ENCODE data around the gene FAM163A. TPM values are rescaled to one million over a fixed set of nuclear protein-coding genes. Genes with fewer than 3 reads are reported as not detected.

The FAM163A gene
- total and polyA plus RNA-seq, 8 donors, result 0.15 to 0.61 (median 0.25) TPM; not detected in 4

DNA sequence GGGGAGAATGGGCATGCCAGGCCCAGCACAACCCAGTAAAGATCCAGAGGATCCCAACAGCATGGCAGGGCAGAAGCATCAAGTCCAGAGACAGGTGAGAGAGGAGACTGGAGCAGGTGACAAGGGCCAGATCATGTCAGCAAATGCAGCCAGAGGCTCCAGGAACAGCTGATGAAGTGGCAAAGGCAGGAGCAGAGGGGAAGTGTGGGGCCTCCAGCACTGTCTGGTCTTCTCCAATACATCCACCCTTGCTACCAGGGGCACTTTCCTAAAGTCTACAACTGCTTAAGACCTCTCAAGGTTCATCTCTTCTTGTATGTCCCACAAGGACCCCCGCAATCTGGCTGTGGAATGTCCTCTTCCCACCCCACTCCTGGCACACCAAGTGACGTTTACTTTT is 17.4 kb downstream of the FAM163A start:
- H3K4me3 ChIP-seq, result no peak overlapping the region
- WGBS, 5 donors, result 60 to 78% (median 72%) methylated on average over 2 of the region's 2 CpGs
- no peaks in the 10 kb centered on the region for H3K27me3 ChIP-seq
- no peak overlapping the region for H3K27ac ChIP-seq
- intact Hi-C loops (cut with DNase I; ENCODE audit: low total_unique reads), result no loop called here
- TF ChIP-seq, protein P1, sequence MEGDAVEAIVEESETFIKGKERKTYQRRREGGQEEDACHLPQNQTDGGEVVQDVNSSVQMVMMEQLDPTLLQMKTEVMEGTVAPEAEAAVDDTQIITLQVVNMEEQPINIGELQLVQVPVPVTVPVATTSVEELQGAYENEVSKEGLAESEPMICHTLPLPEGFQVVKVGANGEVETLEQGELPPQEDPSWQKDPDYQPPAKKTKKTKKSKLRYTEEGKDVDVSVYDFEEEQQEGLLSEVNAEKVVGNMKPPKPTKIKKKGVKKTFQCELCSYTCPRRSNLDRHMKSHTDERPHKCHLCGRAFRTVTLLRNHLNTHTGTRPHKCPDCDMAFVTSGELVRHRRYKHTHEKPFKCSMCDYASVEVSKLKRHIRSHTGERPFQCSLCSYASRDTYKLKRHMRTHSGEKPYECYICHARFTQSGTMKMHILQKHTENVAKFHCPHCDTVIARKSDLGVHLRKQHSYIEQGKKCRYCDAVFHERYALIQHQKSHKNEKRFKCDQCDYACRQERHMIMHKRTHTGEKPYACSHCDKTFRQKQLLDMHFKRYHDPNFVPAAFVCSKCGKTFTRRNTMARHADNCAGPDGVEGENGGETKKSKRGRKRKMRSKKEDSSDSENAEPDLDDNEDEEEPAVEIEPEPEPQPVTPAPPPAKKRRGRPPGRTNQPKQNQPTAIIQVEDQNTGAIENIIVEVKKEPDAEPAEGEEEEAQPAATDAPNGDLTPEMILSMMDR (IDR thresholded peaks at IDR 0.05), result no peak
- no peaks in the 10 kb centered on the region for H3K9me3 ChIP-seq
- peaks cover 0 to 3% (median 0%) of the 10 kb centered on the region in 4 donors for H3K4me1 ChIP-seq
- H3K36me3 ChIP-seq, result no peaks in the 10 kb centered on the region
- no peak for DNase-seq

DNA sequence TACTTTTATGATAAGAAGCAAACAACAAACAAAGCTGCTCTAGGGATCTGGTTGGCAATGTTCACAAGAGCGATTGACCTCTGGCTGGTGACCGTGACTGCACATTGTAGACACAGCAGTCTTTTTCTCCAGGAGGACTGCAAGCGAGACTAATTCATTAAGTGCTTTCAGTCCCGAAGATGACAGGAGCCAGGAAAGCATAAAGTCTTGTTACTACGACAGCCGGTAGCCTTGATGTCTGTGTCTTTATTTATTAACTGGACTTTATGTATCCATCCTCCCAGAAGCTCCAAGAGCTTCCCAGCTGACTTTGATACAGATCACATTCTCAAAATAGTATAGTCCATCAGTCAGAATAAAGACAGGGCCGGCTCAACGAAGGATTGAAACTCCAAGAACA is 18.2 kb downstream of the FAM163A start:
- 30 to 45% (median 34%) methylated on average over 8 of the region's 8 CpGs for WGBS, 5 donors
- intact Hi-C loops (cut with DNase I; ENCODE audit: low total_unique reads), result no loop called here

DNA sequence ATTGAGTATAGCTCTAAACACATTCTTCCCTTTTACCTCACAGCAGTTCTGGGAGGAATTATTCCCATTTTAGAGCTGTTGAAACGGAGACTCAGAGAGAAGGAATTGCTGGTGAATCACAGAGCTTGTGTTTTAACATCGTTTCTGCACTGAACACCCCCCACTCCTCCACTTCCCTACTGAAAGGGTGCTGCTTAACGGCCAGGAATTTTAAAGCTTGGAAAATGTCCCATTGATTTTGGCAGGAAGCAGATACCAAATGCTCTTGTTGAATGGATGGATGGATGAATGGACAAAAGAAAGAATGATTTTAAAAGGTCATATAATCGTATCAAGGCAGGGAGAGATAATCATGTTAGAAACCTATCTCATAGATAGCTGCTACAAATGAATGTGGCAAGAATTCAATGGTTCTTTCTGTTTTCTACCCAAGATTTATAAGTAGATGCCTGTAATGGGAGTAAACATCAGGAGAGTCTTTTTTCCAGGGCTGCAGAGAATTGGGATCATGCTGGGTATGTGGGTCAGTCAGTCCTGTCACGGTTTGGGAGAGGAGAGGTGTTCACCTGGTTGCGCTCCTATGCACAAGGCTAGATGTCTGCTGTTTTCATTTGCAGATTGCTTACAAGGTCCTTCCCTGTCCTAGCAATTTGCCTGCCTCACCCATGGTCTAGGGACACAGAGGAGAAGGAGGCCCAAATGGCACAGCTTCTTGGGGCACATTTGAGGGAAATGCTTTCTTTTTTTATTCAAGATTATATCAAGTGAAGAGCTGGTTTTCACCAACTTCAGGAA is 19.0 kb downstream of the FAM163A start:
- H3K27ac ChIP-seq, result no peak overlapping the region
- intact Hi-C loops (cut with DNase I; ENCODE audit: low total_unique reads), result no loop called here
- H3K9me3 ChIP-seq, result no peaks in the 10 kb centered on the region
- H3K36me3 ChIP-seq, result no peaks in the 10 kb centered on the region
- H3K4me1 ChIP-seq, result peaks cover 0 to 3% (median 0%) of the 10 kb centered on the region in 4 donors
- no peak overlapping the region for H3K4me3 ChIP-seq
- WGBS, 5 donors, result 52 to 64% (median 55%) methylated on average over 6 of the region's 6 CpGs
- DNase-seq, result peak in 1 of 2 donors; percentile 41
- H3K27me3 ChIP-seq, result no peaks in the 10 kb centered on the region
- TF ChIP-seq EP300 (IDR thresholded peaks at IDR 0.05) (no peak), POLR2AphosphoS5 (IDR thresholded peaks at IDR 0.05) (no peak), POLR2A (IDR thresholded peaks at IDR 0.05) (no peak)
- TF ChIP-seq, protein P1 (IDR thresholded peaks at IDR 0.05), result no peak

More for the DNA sequence above, 18.2 kb downstream of the FAM163A start:
- Histone ChIP-seq H3K4me1 (peaks cover 0 to 3% (median 0%) of the 10 kb centered on the region in 4 donors), H3K27ac (no peak overlapping the region), H3K27me3 (no peaks in the 10 kb centered on the region), H3K4me3 (no peak overlapping the region), H3K36me3 (no peaks in the 10 kb centered on the region), H3K9me3 (no peaks in the 10 kb centered on the region)
- TF ChIP-seq POLR2A (IDR thresholded peaks at IDR 0.05), result no peak
- TF ChIP-seq, protein P1 (IDR thresholded peaks at IDR 0.05), result no peak
- no peak for TF ChIP-seq EP300 (IDR thresholded peaks at IDR 0.05)
- no peak for TF ChIP-seq POLR2AphosphoS5 (IDR thresholded peaks at IDR 0.05)
- peak in 1 of 2 donors; percentile 54 for DNase-seq

DNA sequence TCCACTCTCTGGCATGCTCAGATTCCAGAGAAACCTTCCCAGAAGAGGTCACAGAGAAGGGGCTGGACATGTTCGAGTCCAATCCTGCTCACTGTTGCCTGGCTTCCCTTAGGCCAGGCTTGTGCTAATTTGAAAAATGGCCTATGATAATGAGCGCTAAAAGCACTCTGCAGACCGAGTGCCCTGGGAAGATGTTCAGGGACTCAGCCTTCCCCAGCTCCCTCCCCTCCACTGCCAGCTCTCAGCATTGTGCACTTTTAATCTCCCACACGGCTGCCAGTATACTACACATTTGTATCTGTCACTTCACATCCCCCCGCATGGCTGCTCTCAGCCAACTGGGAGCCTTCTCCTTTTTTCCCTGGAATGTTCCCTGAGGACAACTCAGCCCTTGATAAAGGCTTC is 24.1 kb downstream of the FAM163A start:
- no peaks in the 10 kb centered on the region for H3K27me3 ChIP-seq
- no peak for DNase-seq
- TF ChIP-seq EP300 (IDR thresholded peaks at IDR 0.05) (no peak), POLR2AphosphoS5 (IDR thresholded peaks at IDR 0.05) (no peak), POLR2A (IDR thresholded peaks at IDR 0.05) (no peak)
- TF ChIP-seq, protein P1 (IDR thresholded peaks at IDR 0.05), result no peak
- H3K4me3 ChIP-seq, result no peak overlapping the region
- intact Hi-C loops (cut with DNase I; ENCODE audit: low total_unique reads), result no loop called here
- WGBS, 5 donors, result 60 to 87% (median 74%) methylated on average over 5 of the region's 5 CpGs
- no peaks in the 10 kb centered on the region for H3K36me3 ChIP-seq
- H3K27ac ChIP-seq, result no peak overlapping the region
- H3K4me1 ChIP-seq, result no peaks in the 10 kb centered on the region
- H3K9me3 ChIP-seq, result peaks cover 0 to 7% (median 0%) of the 10 kb centered on the region in 4 donors
